K562 (cell line): ENCODE results near the gene TKTL1. TPM values are rescaled to one million over a fixed set of nuclear protein-coding genes. Genes with fewer than 3 reads are reported as not detected.
A peak's percentile ranks its signal among the peaks of the same experiment; 100 is the strongest.

Source experiments
- CBX3 ChIP-seq, 2 experiments: IDR thresholded peaks; 1 replicate in 1 of 2; 2 replicates in 1 of 2; pipeline ENCODE4 v1.6.1; 2012; ENCODE audit warnings: inconsistent platforms in 2 of 2, low read length in 2 of 2, borderline replicate concordance in 1 of 2, control low read depth in 1 of 2
- ETS2 ChIP-seq: IDR thresholded peaks from 2 replicates; pipeline ENCODE4 v1.6.1; 2016; ENCODE audit warnings: borderline replicate concordance, missing genetic modification characterization, mild to moderate bottlenecking, moderate library complexity, missing compliant biosample characterization; ENCODE audit not compliant: poor library complexity, severe bottlenecking
- FIP1L1 ChIP-seq: fragments of 200-400 bp; formaldehyde crosslinking; IDR thresholded peaks from 2 replicates; pipeline ENCODE4 v1.6.1; 2018; ENCODE audit warnings: mild to moderate bottlenecking, low read depth, low read length; ENCODE audit not compliant: poor library complexity, severe bottlenecking
- HIVEP1 ChIP-seq: fragments of 250-450 bp; sonication (Bioruptor Pico); IDR thresholded peaks from 2 replicates; pipeline ENCODE4 v1.4.0; 2020; ENCODE audit warnings: mild to moderate bottlenecking
- HNRNPLL ChIP-seq: fragments of 200-400 bp; formaldehyde crosslinking; IDR thresholded peaks from 2 replicates; pipeline ENCODE4 v1.6.1; 2017; ENCODE audit warnings: low read length, low read depth, mild to moderate bottlenecking; ENCODE audit not compliant: poor library complexity, severe bottlenecking
- MEF2D ChIP-seq: conservative IDR thresholded peaks from 2 replicates; pipeline ENCODE4 v1.6.1; 2016; ENCODE audit warnings: low read depth, missing genetic modification characterization, missing compliant biosample characterization
- NFXL1 ChIP-seq: fragments of 450-650 bp; formaldehyde crosslinking; IDR thresholded peaks from 2 replicates; pipeline ENCODE4 v1.4.0; 2021; ENCODE audit warnings: mild to moderate bottlenecking
- PML ChIP-seq: IDR thresholded peaks from 2 replicates; pipeline ENCODE4 v1.6.1; 2012; ENCODE audit warnings: low read length, inconsistent platforms
- SMARCC2 ChIP-seq: fragments of 450-650 bp; IDR thresholded peaks from 2 replicates; pipeline ENCODE4 v1.6.1; 2017; ENCODE audit warnings: antibody characterized with exemption, moderate library complexity, mild to moderate bottlenecking, low read depth
- SRF ChIP-seq, 2 experiments: fragments of 250-450, 450-650 bp in 1 of 2; sonication (Bioruptor Pico) in 1 of 2; sonication (generic) in 1 of 2; formaldehyde crosslinking; IDR thresholded peaks; 2 replicates each; pipeline versions ENCODE4 v1.5.0 to v1.5.1; 2020 to 2022; ENCODE audit warnings: mild to moderate bottlenecking in 1 of 2, missing genetic modification reagents in 1 of 2
- SRSF1 ChIP-seq: fragments of 200-400 bp; formaldehyde crosslinking; IDR thresholded peaks from 2 replicates; pipeline ENCODE4 v1.6.1; 2017; ENCODE audit warnings: mild to moderate bottlenecking, low read depth, low read length, moderate library complexity
- TCF3 ChIP-seq: sonication (generic); formaldehyde crosslinking; IDR thresholded peaks from 2 replicates; pipeline ENCODE4 v1.4.0; 2020; ENCODE audit warnings: mild to moderate bottlenecking, missing genetic modification reagents
- ZNF133 ChIP-seq: fragments of 250-450 bp; sonication (Bioruptor Pico); IDR thresholded peaks from 2 replicates; pipeline ENCODE4 v1.4.0; 2020; ENCODE audit warnings: mild to moderate bottlenecking
- ZNF263 ChIP-seq: sonication (generic); formaldehyde crosslinking; IDR thresholded peaks from 2 replicates; pipeline ENCODE4 v1.8.0; 2022; ENCODE audit warnings: mild to moderate bottlenecking, missing genetic modification reagents, borderline replicate concordance
- ZNF282 ChIP-seq: sonication (generic); formaldehyde crosslinking; IDR thresholded peaks from 2 replicates; pipeline ENCODE4 v1.8.1; 2023; ENCODE audit warnings: missing genetic modification reagents
- polyA plus RNA-seq, 8 experiments: library from polyadenylated mRNA; depleted of rRNA in 4 of 8; stranded (reverse) in 5 of 8; unstranded in 3 of 8; fragments of >200 nt; fragmentation: Nextera tagmentation in 2 of 8; fragmentation: Illumina TruSeq in 1 of 8; extraction: Ambion mirVana in 2 of 8; extraction: Trizol in 1 of 8; gene quantifications; 2 replicates each; pipeline versions ENCODE4 v1.2.1 to v1.2.3, GENCODE V29; 2011 to 2014; ENCODE audit warnings: inconsistent platforms in 1 of 8, missing spikeins in 1 of 8
- total RNA-seq, 7 experiments: library from RNA; depleted of rRNA in 6 of 7; stranded (reverse); fragments of >200 nt in 6 of 7; fragmentation: Illumina TruSeq in 2 of 7; extraction: Trizol in 2 of 7; gene quantifications; 2 replicates each; pipeline versions ENCODE4 v1.2.1 to v1.2.3, GENCODE V29; 2011 to 2021; ENCODE audit warnings: low replicate concordance in 1 of 7
- TF ChIP-seq, protein P1 (sequence below), 2 experiments: IDR thresholded peaks; 2 replicates each; pipeline ENCODE4 v1.6.1; 2011; ENCODE audit warnings: borderline replicate concordance in 1 of 2, control low read depth in 1 of 2, low read depth in 1 of 2, low read length in 1 of 2, mild to moderate bottlenecking in 1 of 2, mixed read lengths in 1 of 2, moderate library complexity in 1 of 2; ENCODE audit not compliant: insufficient read depth in 1 of 2, insufficient read length in 1 of 2, poor library complexity in 1 of 2, severe bottlenecking in 1 of 2; ENCODE audit errors: extremely low read depth in 1 of 2
- TF ChIP-seq, protein P2 (sequence below): fragments of 250-450 bp; sonication (Bioruptor Pico); IDR thresholded peaks from 2 replicates; pipeline ENCODE4 v1.4.0; 2020; ENCODE audit warnings: mild to moderate bottlenecking, moderate library complexity
- TF ChIP-seq, protein P3 (sequence below), 2 experiments: IDR thresholded peaks in 1 of 2; conservative IDR thresholded peaks in 1 of 2; 2 replicates each; pipeline ENCODE4 v1.6.1; 2016; ENCODE audit warnings: low read depth in 2 of 2, mild to moderate bottlenecking in 1 of 2, missing compliant biosample characterization in 1 of 2, missing genetic modification characterization in 1 of 2, moderate library complexity in 1 of 2

Gene TKTL1
- total and polyA plus RNA-seq, 9 of the 15 experiments (the other 6 are each of a cell fraction or from before 2014, with no cell fraction given): 0.18 to 0.71 (median 0.38) TPM

DNA sequence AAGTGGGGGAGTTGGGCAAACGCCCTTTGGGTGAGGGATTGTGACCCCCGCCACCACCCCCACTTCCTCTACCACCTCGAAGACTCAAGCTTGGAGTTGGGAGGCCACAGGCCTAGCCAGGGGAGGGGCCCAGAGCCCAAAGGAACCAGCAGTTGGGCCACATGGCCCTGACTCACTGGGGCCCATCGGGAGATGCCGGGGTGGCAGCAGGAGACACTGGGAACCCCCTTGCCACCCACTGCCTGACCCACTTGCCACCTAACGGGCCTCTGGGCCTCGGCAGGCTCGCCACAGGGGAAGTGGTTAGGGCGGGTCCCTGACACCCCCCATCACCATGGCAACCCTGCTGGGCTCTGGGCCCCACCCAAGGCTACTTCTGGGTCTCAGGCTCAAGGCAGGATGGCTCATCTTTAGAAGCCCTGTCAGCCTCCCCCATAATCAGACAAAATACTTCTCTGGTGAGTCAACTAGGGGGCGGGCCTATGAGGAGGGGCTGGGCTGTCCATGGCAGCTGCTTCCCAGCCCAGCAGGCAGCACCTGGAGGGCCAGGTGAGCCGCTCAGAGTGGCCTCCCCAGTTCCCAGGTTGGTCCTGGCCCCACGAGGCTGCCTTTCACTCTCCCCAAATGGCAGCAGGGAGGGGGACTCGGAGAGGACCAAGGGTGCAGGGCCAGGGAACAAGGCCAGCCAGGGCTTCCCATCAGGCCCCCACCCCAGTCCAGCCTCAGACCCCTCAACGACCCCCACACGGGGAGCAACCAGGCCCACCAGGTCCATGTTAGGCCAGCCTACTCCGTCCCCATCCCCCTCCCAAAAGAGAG lies 73.2 kb downstream of the TKTL1 start (continued):
- TF ChIP-seq FIP1L1 (no peak), ETS2 (tag) (no peak), CBX3 (IDR thresholded peaks at IDR 0.05; ENCODE audit: borderline replicate concordance in 1 of 2, low read length in 2 of 2) (no peak), SMARCC2 (no peak), ZNF133 (no peak), ZNF263 (no peak), SRF (CRISPR knock-in tag; IDR thresholded peaks at IDR 0.05) (0 out of 4 replicates have a peak, but pooled peaks of 1 of the 2 experiments have one; percentile 52), MEF2D (tag) (no peak), PML (no peak), HNRNPLL (no peak), TCF3 (0 out of 2 replicates have a peak, but pooled peaks have one; percentile 22), HIVEP1 (CRISPR knock-in tag) (no peak), SRSF1 (no peak), NFXL1 (CRISPR knock-in tag) (no peak), ZNF282 (CRISPR knock-in tag) (no peak)
- TF ChIP-seq, protein P1, sequence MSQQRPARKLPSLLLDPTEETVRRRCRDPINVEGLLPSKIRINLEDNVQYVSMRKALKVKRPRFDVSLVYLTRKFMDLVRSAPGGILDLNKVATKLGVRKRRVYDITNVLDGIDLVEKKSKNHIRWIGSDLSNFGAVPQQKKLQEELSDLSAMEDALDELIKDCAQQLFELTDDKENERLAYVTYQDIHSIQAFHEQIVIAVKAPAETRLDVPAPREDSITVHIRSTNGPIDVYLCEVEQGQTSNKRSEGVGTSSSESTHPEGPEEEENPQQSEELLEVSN (IDR thresholded peaks at IDR 0.05; ENCODE audit: borderline replicate concordance in 1 of 2, extremely low read depth in 1 of 2, insufficient read depth in 1 of 2, insufficient read length in 1 of 2, low read depth in 1 of 2, low read length in 1 of 2, poor library complexity in 1 of 2, severe bottlenecking in 1 of 2): peak in 1 of 2 experiments; percentile 31
- TF ChIP-seq, protein P2, sequence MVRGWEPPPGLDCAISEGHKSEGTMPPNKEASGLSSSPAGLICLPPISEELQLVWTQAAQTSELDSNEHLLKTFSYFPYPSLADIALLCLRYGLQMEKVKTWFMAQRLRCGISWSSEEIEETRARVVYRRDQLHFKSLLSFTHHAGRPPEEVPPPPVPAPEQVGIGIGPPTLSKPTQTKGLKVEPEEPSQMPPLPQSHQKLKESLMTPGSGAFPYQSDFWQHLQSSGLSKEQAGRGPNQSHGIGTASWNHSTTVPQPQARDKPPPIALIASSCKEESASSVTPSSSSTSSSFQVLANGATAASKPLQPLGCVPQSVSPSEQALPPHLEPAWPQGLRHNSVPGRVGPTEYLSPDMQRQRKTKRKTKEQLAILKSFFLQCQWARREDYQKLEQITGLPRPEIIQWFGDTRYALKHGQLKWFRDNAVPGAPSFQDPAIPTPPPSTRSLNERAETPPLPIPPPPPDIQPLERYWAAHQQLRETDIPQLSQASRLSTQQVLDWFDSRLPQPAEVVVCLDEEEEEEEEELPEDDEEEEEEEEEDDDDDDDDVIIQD (CRISPR knock-in tag): no peak
- TF ChIP-seq, protein P3, sequence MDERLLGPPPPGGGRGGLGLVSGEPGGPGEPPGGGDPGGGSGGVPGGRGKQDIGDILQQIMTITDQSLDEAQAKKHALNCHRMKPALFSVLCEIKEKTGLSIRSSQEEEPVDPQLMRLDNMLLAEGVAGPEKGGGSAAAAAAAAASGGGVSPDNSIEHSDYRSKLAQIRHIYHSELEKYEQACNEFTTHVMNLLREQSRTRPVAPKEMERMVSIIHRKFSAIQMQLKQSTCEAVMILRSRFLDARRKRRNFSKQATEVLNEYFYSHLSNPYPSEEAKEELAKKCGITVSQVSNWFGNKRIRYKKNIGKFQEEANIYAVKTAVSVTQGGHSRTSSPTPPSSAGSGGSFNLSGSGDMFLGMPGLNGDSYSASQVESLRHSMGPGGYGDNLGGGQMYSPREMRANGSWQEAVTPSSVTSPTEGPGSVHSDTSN (CRISPR knock-in tag; IDR thresholded peaks at IDR 0.05; ENCODE audit: low read depth): no peak
- TF ChIP-seq, protein P3 (tag; conservative IDR thresholded peaks at IDR 0.05; ENCODE audit: low read depth): no peak
